ENCODE results near the gene DUSP12. TPM values are rescaled to one million over a fixed set of nuclear protein-coding genes. Genes with fewer than 3 reads are reported as not detected.

DUSP12 gene
- total RNA-seq, 1 experiment from 2014 or later = 29.4 TPM

DNA sequence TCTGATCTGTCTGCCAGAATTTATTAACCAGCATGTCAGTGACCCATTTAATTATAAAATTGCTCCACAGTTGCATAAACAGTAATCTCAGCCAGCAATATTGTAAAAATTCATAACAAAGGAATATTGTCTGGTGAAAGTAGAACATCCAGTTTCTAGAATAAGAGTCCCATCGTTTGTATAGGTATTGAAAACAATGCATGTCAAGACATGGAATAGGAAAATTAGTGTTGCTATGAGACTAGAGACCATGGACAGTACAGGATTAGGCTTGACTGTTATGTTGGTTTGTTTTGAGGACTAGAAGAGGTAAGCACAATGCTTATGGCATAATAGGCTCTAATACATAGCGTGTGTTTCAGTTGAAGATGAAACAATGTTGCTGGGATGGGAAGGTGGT is 53.6 kb downstream of the DUSP12 start (continued):
- TF ChIP-seq, protein P1, sequence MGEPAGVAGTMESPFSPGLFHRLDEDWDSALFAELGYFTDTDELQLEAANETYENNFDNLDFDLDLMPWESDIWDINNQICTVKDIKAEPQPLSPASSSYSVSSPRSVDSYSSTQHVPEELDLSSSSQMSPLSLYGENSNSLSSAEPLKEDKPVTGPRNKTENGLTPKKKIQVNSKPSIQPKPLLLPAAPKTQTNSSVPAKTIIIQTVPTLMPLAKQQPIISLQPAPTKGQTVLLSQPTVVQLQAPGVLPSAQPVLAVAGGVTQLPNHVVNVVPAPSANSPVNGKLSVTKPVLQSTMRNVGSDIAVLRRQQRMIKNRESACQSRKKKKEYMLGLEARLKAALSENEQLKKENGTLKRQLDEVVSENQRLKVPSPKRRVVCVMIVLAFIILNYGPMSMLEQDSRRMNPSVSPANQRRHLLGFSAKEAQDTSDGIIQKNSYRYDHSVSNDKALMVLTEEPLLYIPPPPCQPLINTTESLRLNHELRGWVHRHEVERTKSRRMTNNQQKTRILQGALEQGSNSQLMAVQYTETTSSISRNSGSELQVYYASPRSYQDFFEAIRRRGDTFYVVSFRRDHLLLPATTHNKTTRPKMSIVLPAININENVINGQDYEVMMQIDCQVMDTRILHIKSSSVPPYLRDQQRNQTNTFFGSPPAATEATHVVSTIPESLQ (CRISPR knock-in tag; IDR thresholded peaks at IDR 0.05) = no peak
- no peak for TF ChIP-seq ATF1 (CRISPR knock-in tag; IDR thresholded peaks at IDR 0.05)

GRCh38 chr1:161805399-161806197 is 56.0 kb downstream of the DUSP12 start:
- CTCF ChIA-PET = no interaction called here
- POLR2A ChIA-PET = no interaction called here
- TF ChIP-seq SOX15 (CRISPR knock-in tag; IDR thresholded peaks at IDR 0.05) (no peak), ZNF281 (CRISPR knock-in tag; IDR thresholded peaks at IDR 0.05) (no peak), JAZF1 (CRISPR knock-in tag; IDR thresholded peaks at IDR 0.05) (no peak), GABPB1 (CRISPR knock-in tag; IDR thresholded peaks at IDR 0.05) (no peak), TEAD1 (CRISPR knock-in tag; IDR thresholded peaks at IDR 0.05) (no peak), MYBL2 (CRISPR knock-in tag; IDR thresholded peaks at IDR 0.05) (no peak), OVOL2 (CRISPR knock-in tag; IDR thresholded peaks at IDR 0.05; ENCODE audit: borderline replicate concordance) (no peak), FOXK1 (CRISPR knock-in tag; IDR thresholded peaks at IDR 0.05) (no peak), NFYB (CRISPR knock-in tag; conservative IDR thresholded peaks at IDR 0.05; ENCODE audit: low read depth) (no peak), ZBTB43 (CRISPR knock-in tag; IDR thresholded peaks at IDR 0.05) (no peak), EMX1 (CRISPR knock-in tag; IDR thresholded peaks at IDR 0.05) (no peak), IRF2 (CRISPR knock-in tag; IDR thresholded peaks at IDR 0.05; ENCODE audit: borderline replicate concordance, low read depth) (no peak), ATF3 (CRISPR knock-in tag; conservative IDR thresholded peaks at IDR 0.05) (no peak), PREB (CRISPR knock-in tag; IDR thresholded peaks at IDR 0.05; ENCODE audit: borderline replicate concordance) (no peak), TEAD4 (CRISPR knock-in tag; IDR thresholded peaks at IDR 0.05) (no peak), ZBTB21 (CRISPR knock-in tag; IDR thresholded peaks at IDR 0.05; ENCODE audit: borderline replicate concordance) (no peak)
- TF ChIP-seq, protein P2, sequence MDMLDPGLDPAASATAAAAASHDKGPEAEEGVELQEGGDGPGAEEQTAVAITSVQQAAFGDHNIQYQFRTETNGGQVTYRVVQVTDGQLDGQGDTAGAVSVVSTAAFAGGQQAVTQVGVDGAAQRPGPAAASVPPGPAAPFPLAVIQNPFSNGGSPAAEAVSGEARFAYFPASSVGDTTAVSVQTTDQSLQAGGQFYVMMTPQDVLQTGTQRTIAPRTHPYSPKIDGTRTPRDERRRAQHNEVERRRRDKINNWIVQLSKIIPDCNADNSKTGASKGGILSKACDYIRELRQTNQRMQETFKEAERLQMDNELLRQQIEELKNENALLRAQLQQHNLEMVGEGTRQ (CRISPR knock-in tag; IDR thresholded peaks at IDR 0.05) = no peak
- TF ChIP-seq, protein P3, sequence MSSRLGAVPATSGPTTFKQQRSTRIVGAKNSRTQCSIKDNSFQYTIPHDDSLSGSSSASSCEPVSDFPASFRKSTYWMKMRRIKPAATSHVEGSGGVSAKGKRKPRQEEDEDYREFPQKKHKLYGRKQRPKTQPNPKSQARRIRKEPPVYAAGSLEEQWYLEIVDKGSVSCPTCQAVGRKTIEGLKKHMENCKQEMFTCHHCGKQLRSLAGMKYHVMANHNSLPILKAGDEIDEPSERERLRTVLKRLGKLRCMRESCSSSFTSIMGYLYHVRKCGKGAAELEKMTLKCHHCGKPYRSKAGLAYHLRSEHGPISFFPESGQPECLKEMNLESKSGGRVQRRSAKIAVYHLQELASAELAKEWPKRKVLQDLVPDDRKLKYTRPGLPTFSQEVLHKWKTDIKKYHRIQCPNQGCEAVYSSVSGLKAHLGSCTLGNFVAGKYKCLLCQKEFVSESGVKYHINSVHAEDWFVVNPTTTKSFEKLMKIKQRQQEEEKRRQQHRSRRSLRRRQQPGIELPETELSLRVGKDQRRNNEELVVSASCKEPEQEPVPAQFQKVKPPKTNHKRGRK (CRISPR knock-in tag; IDR thresholded peaks at IDR 0.05; ENCODE audit: borderline replicate concordance) = no peak

More at GRCh38 chr1:161805399-161806197, 56.0 kb downstream of the DUSP12 start:
- no peak overlapping the region for H3K4me3 Mint-ChIP-seq
- peaks cover 15% of the 10 kb centered on the region for H3K9me3 Mint-ChIP-seq
- H3K36me3 Mint-ChIP-seq = peaks cover 16% of the 10 kb centered on the region
- no peaks in the 10 kb centered on the region for H3K27me3 Mint-ChIP-seq (ENCODE audit: low read depth)
- no peak for DNase-seq (ENCODE audit: low spot score)
- no peak overlapping the region for H3K27ac Mint-ChIP-seq
- H3K4me1 Mint-ChIP-seq = peaks cover 6% of the 10 kb centered on the region
- no peak for ATAC-seq
